Stimulated activated CD4-positive, alpha-beta T cell treated with anti-CD3 and anti-CD28 coated beads, Interleukin-2, amount 100 ng/mL, for 48 hours (primary cell): ENCODE data around the gene PFDN6.

Source experiments
- DNase-seq, 2 donors: peaks; one replicate each; pipeline ENCODE4 v3.0.0-alpha.2; 2020

PFDN6 gene

DNA sequence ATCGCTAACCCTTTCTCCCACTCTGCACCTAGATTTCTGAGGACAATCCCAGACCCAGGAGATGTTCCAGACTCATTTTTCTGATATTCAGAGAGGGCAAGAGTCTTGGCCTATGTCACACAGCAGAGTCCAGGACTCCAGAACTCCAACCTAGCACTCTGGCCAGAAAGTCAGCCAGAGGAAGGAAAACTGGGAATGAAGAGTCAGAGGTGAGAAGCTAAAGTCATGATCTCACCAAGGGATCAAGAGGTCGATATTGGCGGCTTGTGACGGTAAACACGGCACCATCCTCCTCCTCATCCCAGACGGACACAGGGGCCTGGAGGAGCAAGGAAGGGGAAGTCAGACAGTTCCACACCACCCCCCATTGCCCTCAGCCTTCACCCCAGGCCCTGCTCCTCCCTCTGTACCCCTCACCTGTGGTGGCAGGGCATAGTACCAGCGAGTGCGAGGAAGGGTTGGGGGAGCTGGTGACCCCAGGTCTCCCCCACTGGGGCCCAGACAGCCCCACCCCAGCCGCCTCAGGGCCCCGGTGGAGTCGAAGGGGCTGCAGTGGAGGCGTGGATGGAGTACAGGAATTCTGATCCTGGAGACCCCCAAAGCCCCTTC, 7.5 kb downstream of the PFDN6 start:
- DNase-seq, result no peak

DNA sequence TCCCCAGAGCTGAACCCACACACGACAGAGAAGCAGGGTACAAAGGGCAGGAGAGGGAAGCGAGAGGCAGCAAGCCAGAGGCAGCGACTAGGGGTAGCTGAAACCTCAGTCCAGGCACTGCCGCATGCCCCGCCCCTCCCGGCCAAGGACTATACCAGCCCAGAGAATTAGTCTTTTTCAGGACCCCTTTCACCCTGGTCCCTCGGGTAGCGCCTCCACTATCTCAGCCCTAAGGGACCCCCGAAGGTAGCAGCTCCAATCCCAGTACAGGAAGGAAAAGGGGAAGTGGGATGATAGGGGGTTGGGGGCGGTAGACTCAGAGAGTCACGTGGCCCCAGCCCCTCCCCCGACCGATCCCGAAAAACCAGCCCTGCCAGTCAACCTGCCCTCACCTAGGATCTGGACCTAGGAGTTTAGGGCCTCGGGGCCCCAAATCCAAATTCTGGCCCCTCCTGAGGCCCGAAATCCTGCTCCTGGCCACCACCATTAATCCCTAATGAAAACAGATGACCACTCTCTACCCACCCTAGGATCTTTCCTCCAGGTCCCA, 8.1 kb downstream of the PFDN6 start:
- no peak for DNase-seq

DNA sequence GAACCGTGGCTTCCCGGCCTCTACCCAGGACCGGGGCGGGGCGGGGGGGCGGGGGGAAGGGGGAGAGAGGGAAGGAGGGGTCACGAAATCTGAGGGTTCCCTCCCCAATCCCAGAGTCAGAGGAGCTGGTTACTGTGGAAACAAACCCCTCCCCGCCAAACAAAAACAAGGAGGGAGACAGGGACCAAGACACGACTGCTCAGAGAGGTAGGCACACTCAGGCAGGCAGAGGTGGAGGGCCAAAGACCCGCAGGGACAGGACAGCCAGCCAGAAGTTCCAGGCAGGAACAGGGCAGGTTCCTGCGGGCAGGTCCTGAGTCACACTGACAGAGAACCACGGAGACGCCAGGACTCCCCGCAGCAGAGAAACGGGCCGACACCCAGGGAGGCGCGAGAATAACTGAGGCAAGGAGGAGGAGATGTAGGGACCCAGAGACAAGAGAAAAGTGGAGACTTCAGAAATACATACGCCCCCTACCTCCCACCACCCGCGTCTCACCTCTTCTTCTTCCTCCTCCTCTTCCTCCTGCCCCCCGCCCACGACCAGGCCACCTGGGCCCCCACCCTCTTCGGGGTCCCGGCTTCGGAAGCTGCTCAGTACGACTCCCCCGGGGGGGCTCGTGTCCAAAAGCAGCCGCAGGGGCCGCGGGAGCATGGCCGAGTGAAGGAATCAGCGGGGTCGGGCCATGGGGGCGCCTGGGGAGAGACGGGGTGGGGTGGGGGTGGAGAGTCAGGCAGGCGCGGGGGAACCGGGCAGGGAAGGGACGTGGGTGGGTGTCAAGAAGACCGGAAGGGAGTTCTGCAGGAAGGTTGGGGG, 8.8 kb downstream of the PFDN6 start:
- DNase-seq, result peak in 1 of 2 donors; percentile 62

DNA sequence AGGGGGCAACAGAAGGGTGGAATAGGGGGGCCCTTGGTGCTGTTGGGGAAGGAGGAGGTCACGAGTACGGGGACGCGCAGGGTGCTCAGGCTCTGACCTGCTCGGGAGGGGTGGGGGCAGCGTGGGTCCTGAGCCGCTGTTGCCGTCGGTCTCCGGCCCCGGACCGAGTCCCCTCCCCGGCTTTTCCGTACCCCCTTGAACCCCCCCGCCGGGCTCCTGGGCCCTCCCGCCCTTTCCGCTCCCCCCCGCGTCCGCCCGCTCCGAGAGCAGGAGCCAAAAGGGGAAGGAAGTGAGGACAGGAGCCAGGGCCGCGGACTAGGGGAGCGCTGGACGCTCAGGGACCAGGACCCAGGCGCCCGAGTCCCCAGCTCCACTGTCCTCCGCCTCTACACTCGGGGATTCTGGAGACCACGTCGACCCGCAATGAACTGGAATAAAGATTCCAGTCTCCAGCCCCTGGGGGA, 9.4 kb downstream of the PFDN6 start, which contains the start of gene RGL2:
Gene RGL2 (minus strand): TSS at position 170 of the 464 bp plus-strand sequence. CDS start 332 bp downstream, outside the sequence.
- DNase-seq, result no peak

DNA sequence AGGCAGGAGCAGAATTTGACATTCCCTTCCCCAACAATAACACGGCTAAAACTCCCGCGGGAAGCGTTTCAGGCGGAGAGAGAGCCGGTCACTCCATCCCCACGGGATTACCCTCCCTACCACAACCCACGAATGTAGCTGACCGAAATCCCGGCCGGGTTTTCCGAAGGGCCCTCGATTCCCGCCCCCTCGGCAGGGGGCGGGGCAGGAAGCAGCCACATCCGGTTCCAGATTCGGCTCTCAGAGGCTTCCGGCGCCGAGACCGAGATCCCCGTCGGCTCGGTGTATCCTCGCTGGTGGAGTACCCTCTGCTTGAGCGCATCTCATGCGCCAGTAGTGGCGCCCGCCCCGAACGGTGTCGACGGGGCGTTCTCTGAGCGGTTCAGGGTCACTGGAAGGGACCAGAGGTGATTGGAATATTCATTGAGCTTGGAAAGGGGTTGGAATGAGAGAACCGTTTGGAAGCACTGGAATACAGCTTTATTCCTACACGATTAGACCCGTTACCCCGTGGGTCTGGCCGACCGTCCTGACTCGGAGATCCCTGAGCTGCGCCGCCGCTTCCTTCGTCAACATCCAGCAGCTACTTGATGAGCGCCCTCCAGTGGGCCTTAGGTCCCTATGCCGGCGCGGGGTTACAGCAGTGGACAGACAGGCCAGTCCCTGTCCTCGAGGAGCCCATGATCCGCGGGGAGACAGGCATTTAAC, 10.0 kb downstream of the PFDN6 start:
- DNase-seq, result peak; percentile 91 to 92

DNA sequence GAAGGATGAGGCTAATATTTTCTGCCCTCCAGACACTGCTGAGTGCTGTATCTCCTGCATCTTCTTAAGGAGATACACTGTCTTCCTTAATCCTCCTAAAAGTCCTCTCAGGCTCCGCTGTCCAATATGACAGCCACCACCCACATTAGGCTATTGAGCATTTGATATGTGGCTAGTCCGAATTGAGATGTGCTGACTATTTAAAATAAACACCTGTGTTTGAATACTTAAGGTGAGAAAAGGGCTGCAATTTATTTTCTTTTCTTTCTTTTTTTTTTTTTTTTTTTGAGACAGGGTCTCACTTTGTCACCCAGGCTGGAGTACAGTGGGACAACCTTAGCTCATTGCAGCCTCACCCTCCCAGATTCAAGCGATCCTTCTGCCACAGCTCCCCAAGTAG, 12.5 kb downstream of the PFDN6 start:
- DNase-seq, result no peak

DNA sequence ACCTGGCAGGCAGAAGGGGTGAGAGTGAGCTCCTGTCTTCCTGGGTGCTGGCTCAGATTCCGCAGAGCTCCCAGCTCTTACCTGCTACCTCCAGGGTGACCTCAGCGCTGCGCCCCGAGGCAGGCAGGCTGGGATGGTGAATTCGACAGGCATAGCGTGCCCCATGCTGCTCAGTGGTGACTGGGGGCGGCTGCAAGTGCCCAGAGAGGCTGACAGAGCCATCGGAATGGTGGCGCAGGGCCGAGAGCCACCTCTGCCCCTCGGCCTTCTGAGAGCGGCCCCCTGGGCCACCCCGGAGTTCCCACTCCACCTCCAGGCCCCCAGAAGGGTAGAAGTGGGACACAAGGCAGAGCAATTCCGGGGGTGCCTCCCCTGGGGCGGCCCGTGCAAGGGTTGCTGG, 14.8 kb downstream of the PFDN6 start:
- DNase-seq, result no peak

DNA sequence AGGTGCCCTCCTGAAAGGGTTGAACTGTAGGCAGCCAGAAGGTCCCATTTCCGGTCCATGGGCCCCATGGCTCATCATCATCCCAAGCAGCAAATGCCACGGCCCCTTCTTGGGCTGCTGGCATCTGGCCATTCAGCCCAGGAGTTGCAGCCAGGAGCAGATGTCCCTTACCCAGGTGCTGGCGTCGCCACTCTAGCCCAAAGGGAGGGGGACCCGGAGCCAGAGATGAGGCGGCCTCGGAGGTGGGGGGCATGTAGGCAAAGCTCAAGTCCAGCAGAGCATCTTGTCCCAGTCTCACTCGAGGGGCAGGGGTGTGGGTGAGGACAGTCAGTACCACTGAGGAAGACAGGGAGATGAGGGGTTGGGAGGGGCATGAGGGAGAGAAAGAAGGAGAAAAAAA, 15.7 kb downstream of the PFDN6 start:
- no peak for DNase-seq

DNA sequence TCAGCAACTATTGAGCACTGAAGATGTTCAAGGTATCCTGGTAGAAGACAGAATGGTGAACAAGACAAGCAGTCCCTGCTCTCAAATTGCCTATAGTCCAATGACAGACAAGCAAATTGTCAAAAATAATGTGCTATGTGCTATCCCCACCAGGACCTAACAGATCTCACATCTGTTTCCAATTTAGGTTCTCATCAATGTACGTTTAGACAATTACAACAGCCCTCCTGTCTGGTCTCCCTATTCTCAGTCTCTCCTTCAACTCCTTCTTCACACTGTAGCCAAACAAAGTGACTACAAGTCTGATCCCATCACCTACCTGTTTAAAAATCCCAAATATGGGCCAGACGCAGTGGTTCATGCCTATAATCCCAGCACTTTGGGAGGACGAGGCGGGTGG, 17.0 kb downstream of the PFDN6 start:
- no peak for DNase-seq

DNA sequence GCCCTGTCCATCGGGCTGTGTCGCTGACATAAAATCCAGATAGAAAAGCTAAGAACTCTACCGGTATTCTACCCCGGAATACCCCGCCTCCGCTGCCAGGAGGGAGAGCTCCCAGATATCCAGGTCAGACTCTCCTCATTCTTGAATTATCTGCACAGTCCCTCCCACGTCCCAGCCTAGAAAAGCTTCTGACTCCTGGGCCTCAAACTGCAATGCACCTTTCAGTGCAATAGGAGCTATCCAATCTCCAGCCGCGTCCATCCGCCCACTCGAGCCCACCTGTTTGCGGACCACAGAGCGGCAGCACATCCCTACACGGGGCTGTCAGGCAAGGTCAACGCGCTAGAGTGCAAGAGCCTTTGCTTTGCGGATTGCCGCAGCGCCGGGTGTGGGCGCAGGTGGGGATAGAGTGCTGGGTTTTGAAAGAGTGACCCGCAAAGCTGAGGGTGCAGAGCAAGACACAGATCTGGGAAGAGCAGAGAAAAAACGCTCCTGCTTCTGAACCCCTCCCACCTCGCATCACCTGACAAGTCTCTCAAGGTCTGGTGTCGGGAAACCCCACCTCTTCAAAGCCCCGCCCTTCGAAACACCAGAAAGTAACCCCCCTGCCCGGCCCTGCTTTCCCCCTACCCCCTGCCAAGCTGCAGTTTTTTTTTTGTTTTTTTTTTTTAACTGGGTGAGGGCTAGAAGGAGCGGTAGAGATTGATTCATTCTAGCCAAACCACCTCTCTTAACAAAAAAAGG, 23.1 kb downstream of the PFDN6 start:
- peak; percentile 64 for DNase-seq

DNA sequence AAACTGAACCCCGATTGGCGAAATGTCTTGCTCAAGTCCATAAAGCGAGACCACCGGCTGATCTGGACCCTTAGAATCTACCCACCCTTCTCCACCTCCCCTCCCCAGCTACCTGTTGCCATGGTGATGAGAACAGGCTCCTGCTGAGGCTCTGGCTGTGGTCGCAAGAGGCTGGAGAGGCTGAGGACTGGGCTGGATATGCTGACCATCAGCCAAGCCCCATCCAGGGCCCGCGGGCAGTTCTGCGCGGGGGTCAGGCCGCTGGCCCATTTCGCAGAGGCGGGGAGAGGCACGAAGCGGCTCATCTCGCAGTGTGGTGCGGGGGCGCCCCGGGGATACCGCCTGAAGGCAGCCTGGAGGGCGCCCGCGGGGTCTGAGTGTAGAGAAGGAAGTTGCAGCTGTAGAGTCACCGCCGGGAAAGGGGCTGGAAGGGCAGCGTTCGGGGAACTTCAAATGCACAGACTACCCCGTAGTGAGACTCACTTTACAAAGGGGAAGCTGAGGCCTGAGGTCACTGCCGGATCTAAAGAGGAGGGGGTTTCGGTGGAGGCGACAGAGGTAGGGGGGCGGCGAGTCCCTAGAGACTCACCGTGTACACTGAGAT, 23.8 kb downstream of the PFDN6 start:
- DNase-seq, result peak; percentile 32 to 34

DNA sequence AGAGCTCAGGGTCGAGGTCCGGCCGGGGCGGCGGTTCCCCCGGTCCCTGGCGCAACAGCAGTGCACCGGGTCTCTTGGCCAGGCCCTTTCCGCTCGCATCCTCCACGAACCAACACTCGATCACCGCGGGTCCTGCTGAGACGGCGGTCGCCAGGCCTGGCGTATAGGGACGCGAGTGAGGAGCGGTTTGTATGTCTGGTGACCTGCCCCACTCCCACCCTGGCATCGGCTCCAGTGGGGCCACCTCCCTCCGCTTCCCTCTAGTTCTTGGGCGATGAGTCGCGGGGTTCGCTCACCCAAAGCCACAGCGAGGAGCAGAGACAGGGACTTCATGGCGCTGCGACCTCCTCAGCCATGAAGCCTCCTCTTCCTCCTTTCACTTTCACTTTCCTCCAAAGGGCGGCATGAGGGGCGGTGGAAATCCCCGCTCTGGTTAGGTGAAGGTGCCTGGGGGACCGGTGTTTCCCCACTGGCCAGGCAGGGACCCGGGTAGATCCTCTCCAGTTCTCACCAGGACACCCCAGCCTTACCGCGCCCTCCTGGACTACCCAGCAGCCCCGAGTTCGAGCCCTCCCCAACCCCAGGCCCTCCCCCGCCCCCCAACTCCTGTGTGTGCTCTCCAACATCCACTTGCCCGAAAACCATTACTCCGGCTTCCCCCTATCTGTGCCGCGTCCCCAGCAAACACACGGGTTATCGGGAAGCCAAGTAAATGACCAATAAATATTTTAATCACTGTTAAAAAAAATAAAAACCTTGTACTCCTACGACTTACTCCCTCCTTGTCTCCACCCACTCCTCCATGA, 24.5 kb downstream of the PFDN6 start, which contains the start of gene TAPBP:
Gene TAPBP (minus strand): TSS at position 370 of the 806 bp plus-strand sequence. CDS start 37 bp downstream, at position 333.
- peak; percentile 64 to 69 for DNase-seq

DNA sequence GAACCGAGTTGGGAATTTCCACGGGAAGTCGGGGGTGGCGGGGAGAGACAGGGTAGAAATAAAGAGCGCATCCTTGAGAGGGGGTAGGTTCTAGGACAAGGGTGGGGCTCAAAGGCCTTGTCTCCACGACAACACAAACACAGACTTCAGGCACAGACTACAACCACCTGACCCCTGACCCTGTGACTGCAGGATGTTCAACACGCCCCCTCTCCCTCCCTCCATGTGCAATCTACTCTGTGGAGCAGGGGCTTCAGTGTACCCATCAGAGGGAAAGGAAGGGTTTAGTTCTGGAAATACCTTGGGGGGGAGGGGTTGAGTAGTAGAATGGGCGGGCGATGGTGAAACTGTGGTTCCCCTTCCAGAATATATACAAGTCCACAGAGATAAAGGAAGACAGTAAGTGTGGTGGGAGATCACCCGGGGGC, 25.1 kb downstream of the PFDN6 start:
- DNase-seq, result peak; percentile 41 to 45

DNA sequence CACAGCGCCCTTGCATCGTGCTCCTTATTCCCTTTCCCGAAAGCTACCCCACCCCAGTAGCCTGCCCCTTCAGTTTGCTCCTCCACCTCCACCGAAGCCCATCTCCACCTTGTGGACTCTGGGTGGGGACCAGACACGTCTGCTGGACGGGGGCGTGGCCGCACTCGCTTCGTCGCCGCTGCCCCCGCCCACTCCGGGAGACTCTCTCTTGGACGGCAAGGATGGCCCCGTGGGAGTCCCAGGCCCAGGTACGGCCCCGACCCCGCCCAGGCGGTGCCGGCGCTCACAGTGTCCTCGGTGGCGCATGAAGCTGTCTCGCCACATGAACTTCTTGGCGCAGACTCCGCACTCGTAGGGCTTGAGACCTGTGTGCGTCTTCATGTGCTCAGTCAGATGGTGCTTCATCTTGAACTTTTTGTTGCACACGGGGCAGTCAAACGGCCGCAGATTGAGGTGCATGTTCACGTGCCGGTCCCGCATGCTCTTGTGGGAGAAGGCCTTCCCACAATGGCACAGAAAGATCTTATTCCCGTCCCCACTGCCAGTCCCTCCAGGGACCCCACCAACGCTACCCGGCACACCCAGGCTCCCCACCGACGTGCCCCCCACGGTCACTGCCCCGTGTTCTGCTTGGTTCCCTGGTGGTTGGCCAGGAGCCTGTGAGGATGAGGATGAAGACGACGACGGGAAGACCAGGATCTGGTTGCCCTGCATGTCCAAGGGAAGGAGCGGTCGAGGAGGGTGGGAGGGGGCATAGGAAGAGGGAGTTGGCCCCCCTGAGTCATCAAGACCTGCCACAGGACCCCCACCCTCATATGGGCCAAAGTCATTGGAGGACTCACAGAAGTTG, 25.8 kb downstream of the PFDN6 start:
- no peak for DNase-seq

DNA sequence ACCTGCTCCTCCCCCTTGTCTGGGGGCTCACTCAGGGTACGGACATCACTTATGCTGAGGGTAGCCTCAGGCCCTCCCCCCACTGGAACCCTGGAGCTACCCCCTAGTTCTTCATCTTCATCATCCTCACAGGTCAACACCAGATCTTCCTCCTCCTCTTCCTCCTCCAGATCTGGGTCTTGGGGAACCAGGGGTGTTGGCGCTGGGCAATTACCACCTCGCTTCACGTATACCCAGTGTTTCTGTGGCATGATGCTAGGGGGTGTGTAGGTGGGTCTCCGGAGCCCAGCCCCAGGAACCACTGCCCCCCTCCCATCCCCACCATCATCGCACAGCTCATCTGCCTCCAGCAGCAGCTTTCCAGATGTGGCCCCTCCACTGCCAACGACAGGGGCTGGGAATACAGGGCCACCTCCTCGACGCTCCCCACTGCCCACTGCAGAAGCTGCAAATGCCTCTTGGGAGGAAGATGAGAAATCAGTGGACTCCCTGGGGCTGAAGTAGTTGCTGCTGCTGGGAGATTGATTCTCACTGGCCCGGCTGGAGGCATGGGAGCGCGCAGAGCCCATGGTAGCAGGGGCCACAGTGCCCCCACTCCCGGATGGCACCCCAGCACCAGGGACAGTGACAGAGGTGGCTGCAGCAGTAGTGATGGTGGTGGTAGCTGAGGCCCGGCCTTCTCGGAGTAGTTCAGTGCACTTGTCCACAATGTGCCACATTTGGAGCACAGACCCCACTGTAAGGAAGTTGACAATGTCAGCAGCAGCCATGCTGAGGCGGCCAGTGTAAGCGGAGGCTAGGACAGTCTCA, 26.6 kb downstream of the PFDN6 start:
- DNase-seq, result no peak

DNA sequence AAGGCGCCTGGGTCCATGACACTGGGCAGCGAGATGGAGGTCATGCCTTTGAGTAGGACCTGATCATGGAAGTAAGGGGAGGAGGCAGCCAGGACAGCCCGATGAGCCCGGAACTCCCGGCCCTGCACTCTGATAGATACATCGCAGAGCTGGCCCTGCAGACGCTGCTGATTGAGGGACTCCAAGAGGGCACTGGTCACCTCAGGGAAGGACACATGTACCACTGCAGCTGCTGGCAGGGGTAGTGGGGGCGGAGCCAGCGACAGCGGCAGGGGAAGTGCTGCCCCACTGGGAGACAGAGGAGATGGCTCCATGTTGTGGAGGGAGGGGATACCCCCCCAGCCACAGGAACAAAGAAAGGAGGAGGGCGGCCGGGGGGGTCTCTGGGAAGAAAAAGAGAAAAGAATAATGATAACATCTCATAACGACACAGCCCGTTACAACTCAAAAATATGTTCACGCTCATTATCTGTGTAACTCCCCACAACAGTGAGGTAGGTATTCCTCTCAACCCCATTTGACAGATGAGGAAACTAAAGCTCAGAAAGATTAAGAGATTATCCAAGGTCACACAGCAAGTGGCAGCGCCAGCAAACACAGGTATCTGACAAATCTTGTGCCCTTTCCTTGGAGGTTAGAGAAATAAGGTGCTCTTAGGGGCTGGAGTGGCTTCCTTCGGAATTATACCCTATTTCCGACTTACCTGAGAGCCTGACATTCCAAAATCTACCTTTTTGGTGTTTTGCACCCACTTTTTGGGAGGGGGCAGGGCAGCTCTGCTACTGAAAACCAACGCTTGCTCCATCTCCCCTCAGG, 27.4 kb downstream of the PFDN6 start:
- no peak for DNase-seq

DNA sequence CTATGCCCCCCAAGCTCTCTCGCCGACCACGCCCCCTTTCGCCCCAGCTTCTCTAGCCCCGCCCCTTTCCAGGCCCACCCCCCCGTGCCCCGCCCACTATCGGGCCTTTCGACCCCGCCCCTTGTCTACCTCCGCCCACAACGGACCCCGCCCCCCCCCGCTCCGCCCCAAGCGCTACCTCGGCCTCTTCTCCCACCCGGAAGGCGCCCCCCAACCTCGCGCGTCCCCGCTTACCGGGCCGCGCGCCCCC, 27.9 kb downstream of the PFDN6 start:
- DNase-seq, result no peak

DNA sequence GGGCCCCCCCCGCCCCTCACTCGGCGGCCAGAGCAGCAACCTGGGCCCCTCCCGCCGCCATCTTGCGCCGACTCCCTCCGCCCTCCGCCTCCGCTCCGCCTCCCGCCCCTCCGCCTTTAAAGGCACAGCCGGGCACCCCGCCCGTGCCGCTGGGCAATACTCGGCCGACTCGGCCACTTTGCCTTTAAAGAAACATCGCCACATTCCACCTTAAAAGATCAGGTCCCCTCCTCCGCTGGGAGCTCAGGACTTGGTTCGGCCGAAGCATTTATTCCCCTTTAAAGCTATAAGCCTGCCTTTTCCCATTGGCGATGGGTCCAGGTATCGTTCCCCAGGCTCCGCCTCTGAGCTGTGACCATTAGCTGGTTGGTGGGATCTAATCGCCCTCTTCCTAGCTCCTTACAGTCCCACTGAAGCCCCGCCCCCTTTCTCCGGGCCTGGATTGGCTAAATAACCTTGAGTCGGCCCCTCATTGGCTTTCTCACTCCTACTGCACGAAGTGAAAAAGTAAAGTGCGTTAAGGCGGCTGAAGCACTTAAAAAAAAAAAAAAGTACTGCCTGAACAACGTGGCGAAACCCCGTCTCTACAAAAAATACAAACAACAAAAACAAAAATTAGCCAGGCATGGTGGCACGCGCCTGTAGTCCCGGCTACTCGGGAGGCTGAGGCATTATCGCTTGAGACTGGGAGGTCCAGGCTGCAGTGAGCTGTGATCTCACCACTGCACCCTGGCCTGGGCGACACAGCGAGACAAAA, 28.4 kb downstream of the PFDN6 start, which contains the start of gene ZBTB22:
Gene ZBTB22 (minus strand): TSS at position 76 of the 757 bp plus-strand sequence. CDS start 828 bp downstream, outside the sequence.
- DNase-seq, result peak; percentile 93 to 96
